Stimulated activated CD8-positive, alpha-beta memory T cell treated with anti-CD3 and anti-CD28 coated beads, Interleukin-7, amount 100 ng/mL, for 24 hours (primary cell): ENCODE measurements around the gene RCL1.
"Not testable (repeated sequence)": the region's sequence is repeated elsewhere in the genome, so short reads cannot be mapped to it uniquely, and the experiment has no call there.

Experiments
- DNase-seq: peaks from one replicate; pipeline ENCODE4 v3.0.0-alpha.2; 2020; ENCODE audit warnings: low read depth

RCL1 gene

GRCh38 chr9:4887556-4887955 is 94.8 kb downstream of the RCL1 start:
- no peak for DNase-seq

DNA sequence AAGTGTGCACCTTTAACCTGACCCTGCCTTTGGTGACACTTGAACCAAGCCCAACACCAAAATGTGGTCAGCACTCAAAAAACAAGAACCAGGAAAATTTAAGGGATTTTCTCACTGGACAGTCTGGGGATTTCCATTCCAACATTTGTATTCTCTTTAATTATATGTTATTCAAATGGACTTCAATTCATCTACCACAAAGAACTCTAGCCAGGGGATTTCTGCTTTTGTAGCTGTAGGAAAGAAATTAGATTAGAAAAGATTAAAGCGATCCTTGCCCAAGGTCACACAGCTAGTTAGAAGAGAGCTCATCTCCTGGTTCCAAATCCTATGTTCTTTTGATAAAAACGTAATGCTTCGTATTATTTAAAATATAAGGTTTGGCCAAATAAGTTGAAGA is 97.5 kb downstream of the RCL1 start:
- no peak for DNase-seq

GRCh38 chr9:4890929-4891328 is 98.2 kb downstream of the RCL1 start:
- DNase-seq, result no peak

- DNase-seq, result no peak
Measured at GRCh38 chr9:4891674-4892073, 98.9 kb downstream of the RCL1 start.

DNA sequence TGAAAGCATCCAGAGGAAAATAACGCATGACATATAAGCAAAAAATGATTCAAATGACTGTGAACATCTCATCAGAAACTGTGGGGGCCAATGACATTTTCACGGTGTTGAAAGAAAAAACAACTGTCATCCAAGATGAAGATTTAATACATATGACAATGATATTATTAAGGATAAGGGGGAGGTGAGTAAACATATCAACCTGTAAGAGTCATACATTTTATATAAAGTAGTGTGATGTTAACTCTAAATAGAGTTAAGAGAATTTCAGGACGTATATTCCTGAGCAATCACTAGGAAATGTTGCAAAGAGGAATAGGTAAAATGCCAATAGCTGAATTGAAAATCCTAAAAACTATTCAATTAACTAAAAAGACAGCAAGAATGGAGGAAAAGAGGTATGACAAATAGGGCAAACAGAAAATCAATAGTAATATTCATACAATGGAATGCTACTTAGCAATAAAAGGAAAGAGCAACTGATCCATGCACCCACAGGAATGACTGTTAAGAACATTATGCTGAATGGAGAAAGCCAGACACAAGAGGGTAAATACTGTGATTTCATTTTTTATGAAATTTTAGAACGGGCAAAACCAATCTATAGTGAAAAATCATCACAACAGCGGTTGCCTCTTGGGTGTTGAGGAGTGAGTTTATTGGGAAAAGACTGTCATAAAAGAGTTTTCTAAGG is 99.9 kb downstream of the RCL1 start:
- no peak for DNase-seq

DNA sequence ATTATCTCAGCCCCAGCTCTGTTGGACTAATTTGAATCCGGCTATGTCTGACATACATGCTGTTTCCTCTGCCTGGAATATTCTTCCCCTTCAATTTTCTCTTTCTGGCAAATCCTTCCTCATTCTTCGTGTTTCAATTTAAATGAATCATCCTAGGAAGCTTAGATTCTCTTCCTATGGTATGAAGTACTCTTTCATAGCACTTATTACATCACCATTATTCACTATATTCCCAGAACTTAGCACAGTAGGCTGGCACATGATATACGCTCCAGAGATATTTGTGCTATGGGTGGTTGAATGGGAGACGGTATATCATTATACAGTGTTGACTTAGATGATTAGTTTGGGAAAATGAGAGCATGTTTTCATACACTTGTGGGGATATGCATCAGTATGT is 101.3 kb downstream of the RCL1 start:
- no peak for DNase-seq

DNA sequence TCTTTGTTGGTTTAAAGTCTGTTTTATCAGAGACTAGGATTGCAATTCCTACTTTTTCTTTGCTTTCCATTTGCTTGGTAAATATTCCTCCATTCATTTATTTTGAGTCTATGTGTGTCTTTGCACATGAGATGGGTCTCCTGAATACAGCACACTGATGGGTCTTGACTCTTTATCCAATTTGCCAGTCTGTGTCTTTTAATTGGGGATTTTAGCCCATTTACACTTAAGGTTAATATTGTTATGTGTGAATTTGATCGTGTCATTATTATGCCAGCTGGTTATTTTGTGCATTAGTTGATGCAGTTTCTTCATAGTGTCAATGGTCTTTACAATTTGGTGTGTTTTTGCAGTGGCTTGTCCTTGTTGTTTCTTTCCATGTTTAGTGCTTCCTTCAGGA is 107.1 kb downstream of the RCL1 start:
- DNase-seq, result not testable (repeated sequence)

GRCh38 chr9:4901401-4902134 is 108.8 kb downstream of the RCL1 start:
- DNase-seq, result not testable (repeated sequence)

GRCh38 chr9:4902135-4902475 is 109.4 kb downstream of the RCL1 start:
- no peak for DNase-seq

DNA sequence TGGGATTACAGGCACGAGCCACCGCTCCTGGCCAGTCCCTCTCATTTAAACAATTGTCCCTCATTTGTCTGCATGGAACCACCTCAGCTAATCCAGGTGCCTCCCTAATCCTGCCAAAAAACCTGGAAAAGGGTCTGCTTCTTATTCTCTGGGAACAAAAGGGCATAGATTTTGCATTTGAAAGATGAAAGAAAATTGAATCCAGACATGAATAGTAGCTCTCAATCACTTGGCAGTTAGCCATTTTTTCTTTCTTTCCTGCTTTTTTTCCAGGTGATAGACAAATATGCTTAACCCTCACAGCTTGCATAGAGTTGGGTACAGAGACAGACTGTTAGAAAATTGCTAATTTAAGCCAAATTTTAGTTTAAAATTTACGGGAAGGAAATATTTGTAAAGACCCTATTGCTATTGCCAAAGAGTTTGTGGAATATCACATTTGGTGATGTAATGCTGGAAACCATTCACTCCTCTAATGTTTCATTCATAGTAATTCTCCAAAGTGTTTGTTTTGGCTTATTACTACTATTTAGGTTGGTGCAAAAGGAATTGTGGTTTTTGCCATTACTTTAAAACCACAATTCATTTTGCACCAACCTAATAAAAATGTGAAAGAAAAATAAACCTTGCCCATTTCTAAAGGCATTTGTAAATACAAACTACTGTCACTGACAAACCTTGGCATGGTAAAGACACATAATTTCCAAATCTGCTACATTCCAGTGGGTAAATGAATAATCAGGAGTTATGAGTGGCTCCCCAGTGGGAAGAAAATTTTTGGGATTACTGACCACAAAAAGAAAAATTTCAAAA is 111.8 kb downstream of the RCL1 start:
- no peak for DNase-seq

- no peak for DNase-seq
Measured at GRCh38 chr9:4905135-4905490, 112.4 kb downstream of the RCL1 start.
